HCT116 (cell line): Measurements from ENCODE around the gene PTPN2. TPM values are rescaled to one million over a fixed set of nuclear protein-coding genes. Genes with fewer than 3 reads are reported as not detected.

Experiments
- ATAC-seq: fragments of 200-7000 bp; cut with Tn5 transposase; 2 replicates; pipeline ENCODE4 v1.9.1; 2020; ENCODE audit warnings: mild to moderate bottlenecking, moderate library complexity
- BruUV-seq: library from RNA; stranded (reverse); fragments of 400-500 nt; replicated peaks from 2 replicates; lab custom pipeline; 2021; lab: Mats Ljungman, UMichigan
- CTCF ChIA-PET: fragments of 300-600 bp; sonication (Branson Sonifier 250); formaldehyde crosslinking; loops from one replicate; lab custom pipeline; 2021; ENCODE audit warnings: antibody characterized with exemption; lab: Charles Lee
- POLR2A ChIA-PET: fragments of 300-600, 350-600 bp; sonication (Branson Sonifier 250); formaldehyde crosslinking; loops from one replicate; lab custom pipeline; 2021; ENCODE audit warnings: antibody characterized with exemption; lab: Charles Lee
- RAD21 ChIA-PET, 2 experiments: fragments of 300-600 bp; sonication (Branson Sonifier 250); formaldehyde crosslinking; loops; one replicate each; lab custom pipeline; 2023; ENCODE audit warnings: low total read pairs in 2 of 2; ENCODE audit not compliant: uncharacterized antibody in 2 of 2, unreplicated experiment in 2 of 2, low non-redundant PET in 1 of 2; lab: Charles Lee
- DNase-seq: peaks from one replicate; pipeline ENCODE4 v3.0.0-alpha.2; 2010; ENCODE audit warnings: low read depth, low spot score
- H2AFZ ChIP-seq: fragments of 200-600 bp; shearing (Covaris generic), sonication (generic); 2 replicates; pipeline ENCODE4 v1.6.1; 2017; ENCODE audit warnings: low read depth, mixed run types, mixed read lengths, antibody characterized with exemption, low read length; ENCODE audit not compliant: poor library complexity, severe bottlenecking
- H3K27ac ChIP-seq: 2 replicates; pipeline ENCODE4 v1.5.1; 2012; ENCODE audit warnings: low read depth, low read length
- H3K27me3 ChIP-seq: fragments of 200-600 bp; sonication (generic); 2 replicates; pipeline ENCODE4 v1.6.1; 2016; ENCODE audit warnings: mixed run types, low read length, mixed read lengths; ENCODE audit not compliant: insufficient read depth
- H3K36me3 ChIP-seq, 2 experiments: fragments of 200-500 bp in 1 of 2; fragments of 200-600 bp in 1 of 2; sonication (Bioruptor generic) in 1 of 2; sonication (generic) in 1 of 2; 2 replicates each; pipeline versions ENCODE4 v1.5.1 to v1.6.1; 2014 to 2016; ENCODE audit warnings: low read length in 2 of 2, inconsistent platforms in 1 of 2, mixed read lengths in 1 of 2, mixed run types in 1 of 2; ENCODE audit not compliant: insufficient read depth in 2 of 2, control insufficient read depth in 1 of 2
- H3K4me1 ChIP-seq, 2 experiments: fragments of 200-600 bp in 1 of 2; sonication (generic) in 1 of 2; 2 replicates each; pipeline versions ENCODE4 v1.5.1 to v1.6.1; 2012 to 2017; ENCODE audit warnings: low read length in 2 of 2, inconsistent platforms in 1 of 2, mild to moderate bottlenecking in 1 of 2, mixed read lengths in 1 of 2, mixed run types in 1 of 2, moderate library complexity in 1 of 2; ENCODE audit not compliant: insufficient read depth in 2 of 2, control insufficient read depth in 1 of 2
- H3K4me2 ChIP-seq: fragments of 200-600 bp; sonication (generic); 2 replicates; pipeline ENCODE4 v1.6.1; 2017; ENCODE audit warnings: mixed run types, low read length, mixed read lengths
- H3K4me3 ChIP-seq, 2 experiments: fragments of 200-600 bp in 1 of 2; sonication (generic) in 1 of 2; replicated peaks in 1 of 2; 2 replicates each; pipeline ENCODE4 v1.5.1; 2011 to 2016; ENCODE audit warnings: low read length in 2 of 2, control low read depth in 1 of 2, low read depth in 1 of 2, mild to moderate bottlenecking in 1 of 2, mixed read lengths in 1 of 2, mixed run types in 1 of 2
- H3K79me2 ChIP-seq: fragments of 200-600 bp; sonication (generic); 2 replicates; pipeline ENCODE4 v1.6.1; 2017; ENCODE audit warnings: mild to moderate bottlenecking, mixed run types, low read length, moderate library complexity, mixed read lengths; ENCODE audit not compliant: insufficient read depth
- H3K9ac ChIP-seq: fragments of 200-600 bp; sonication (generic); 2 replicates; pipeline ENCODE4 v1.6.1; 2016; ENCODE audit warnings: low read length, mixed read lengths
- H3K9me2 ChIP-seq: fragments of 200-600 bp; sonication (generic), shearing (Covaris generic); 2 replicates; pipeline ENCODE4 v1.6.1; 2017; ENCODE audit warnings: mixed run types, mild to moderate bottlenecking, moderate library complexity; ENCODE audit not compliant: insufficient read depth
- H3K9me3 ChIP-seq, 2 experiments: fragments of 200-500 bp in 1 of 2; fragments of 200-600 bp in 1 of 2; sonication (Bioruptor generic) in 1 of 2; sonication (generic) in 1 of 2; 2 replicates each; pipeline ENCODE4 v1.6.1; 2014 to 2017; ENCODE audit warnings: low read length in 2 of 2, mixed read lengths in 2 of 2, inconsistent platforms in 1 of 2, low read depth in 1 of 2, mild to moderate bottlenecking in 1 of 2, mixed run types in 1 of 2, moderate library complexity in 1 of 2; ENCODE audit not compliant: control insufficient read depth in 1 of 2, insufficient read depth in 1 of 2
- H4K20me1 ChIP-seq: fragments of 200-600 bp; sonication (generic), shearing (Covaris generic); 2 replicates; pipeline ENCODE4 v1.6.1; 2017; ENCODE audit warnings: mixed run types, mild to moderate bottlenecking, moderate library complexity; ENCODE audit not compliant: insufficient read depth
- CBX3 ChIP-seq: IDR thresholded peaks from 2 replicates; pipeline ENCODE4 v1.6.1; 2012; ENCODE audit warnings: low read depth
- CTCF ChIP-seq, 3 experiments: fragments of 200-600 bp in 1 of 3; sonication (generic) in 1 of 3; IDR thresholded peaks in 2 of 3; conservative IDR thresholded peaks in 1 of 3; 2 replicates each; pipeline ENCODE4 v1.5.1; 2012 to 2017; ENCODE audit warnings: low read depth in 2 of 3, low read length in 2 of 3, antibody characterized with exemption in 1 of 3, borderline replicate concordance in 1 of 3, control low read depth in 1 of 3, mild to moderate bottlenecking in 1 of 3, mixed read lengths in 1 of 3, mixed run types in 1 of 3, moderate library complexity in 1 of 3; ENCODE audit not compliant: insufficient read depth in 1 of 3
- EGR1 ChIP-seq: IDR thresholded peaks from 2 replicates; pipeline ENCODE4 v1.6.1; 2012; ENCODE audit warnings: low read depth
- EZH2 ChIP-seq: fragments of 200-600 bp; sonication (generic); IDR thresholded peaks from 2 replicates; pipeline ENCODE4 v1.6.1; 2017; ENCODE audit warnings: antibody characterized with exemption, mixed run types
- EZH2phosphoT487 ChIP-seq: fragments of 200-600 bp; IDR thresholded peaks from 2 replicates; pipeline ENCODE4 v1.6.1; 2018; ENCODE audit warnings: antibody characterized with exemption, borderline replicate concordance
- POLR2A ChIP-seq: IDR thresholded peaks from 2 replicates; pipeline ENCODE4 v1.7.0; 2011; ENCODE audit warnings: borderline replicate concordance; ENCODE audit not compliant: insufficient read depth, insufficient read length; ENCODE audit errors: extremely low read depth
- REST ChIP-seq: IDR thresholded peaks from 2 replicates; pipeline ENCODE4 v1.6.1; 2012; ENCODE audit warnings: low read depth
- TCF7L2 ChIP-seq: IDR thresholded peaks from 2 replicates; pipeline ENCODE4 v1.7.0; 2011; ENCODE audit warnings: borderline replicate concordance, inconsistent platforms; ENCODE audit not compliant: insufficient read depth, insufficient read length; ENCODE audit errors: extremely low read depth
- ZNF274 ChIP-seq: fragments of 200-500 bp; sonication (Bioruptor generic); IDR thresholded peaks from 2 replicates; pipeline ENCODE4 v1.6.1; 2014; ENCODE audit warnings: mild to moderate bottlenecking, low read depth, low read length, inconsistent platforms
- intact Hi-C: fragments of 100-400 bp; cut with micrococcal nuclease; formaldehyde crosslinking; loops from 2 replicates; pipeline ENCODE4 v1.10.0; 2022
- total RNA-seq: library from RNA; stranded (reverse); gene quantifications from one replicate; pipeline ENCODE4 v1.2.1, GENCODE V29; 2021; ENCODE audit not compliant: unreplicated experiment

PTPN2 gene
- total RNA-seq, 1 experiment from 2014 or later = 50.3 TPM

GRCh38 chr18:12906773-12907172 lies 22.7 kb upstream of the PTPN2 start:
- no peak overlapping the region for H2AFZ ChIP-seq
- DNase-seq = no peak
- intact Hi-C loops = loop anchor here (10.0 kb wide), 1 partner anchor 52 kb away; no protein-coding TSS in a partner anchor
- no peak overlapping the region for H3K9ac ChIP-seq
- H3K4me2 ChIP-seq = no peak overlapping the region
- H3K9me2 ChIP-seq = no peaks in the 10 kb centered on the region
- H3K27ac ChIP-seq = no peak overlapping the region
- H3K9me3 ChIP-seq = no peaks in the 10 kb centered on the region
- H3K36me3 ChIP-seq = no peaks in the 10 kb centered on the region
- ATAC-seq = no peak
- POLR2A ChIA-PET = no interaction called here
- BruUV-seq = no TSS peak
- RAD21 ChIA-PET = no interaction called here
- no peaks in the 10 kb centered on the region for H4K20me1 ChIP-seq
- no peak overlapping the region for H3K4me3 ChIP-seq
- no peaks in the 10 kb centered on the region for H3K4me1 ChIP-seq
- TF ChIP-seq EZH2 (no peak), CBX3 (no peak), ZNF274 (no peak), REST (no peak), POLR2A (no peak), EGR1 (no peak), CTCF (IDR thresholded peaks at IDR 0.05 in 2 of 3, conservative IDR thresholded peaks at IDR 0.05 in 1 of 3; ENCODE audit: borderline replicate concordance in 1 of 3, insufficient read depth in 1 of 3, low read depth in 2 of 3, low read length in 2 of 3) (no peak), EZH2phosphoT487 (no peak), TCF7L2 (no peak)
- H3K27me3 ChIP-seq = no peaks in the 10 kb centered on the region
- H3K79me2 ChIP-seq = no peaks in the 10 kb centered on the region
- CTCF ChIA-PET = no interaction called here
